Measurements from ENCODE around the gene HINT2.

HINT2 gene

DNA sequence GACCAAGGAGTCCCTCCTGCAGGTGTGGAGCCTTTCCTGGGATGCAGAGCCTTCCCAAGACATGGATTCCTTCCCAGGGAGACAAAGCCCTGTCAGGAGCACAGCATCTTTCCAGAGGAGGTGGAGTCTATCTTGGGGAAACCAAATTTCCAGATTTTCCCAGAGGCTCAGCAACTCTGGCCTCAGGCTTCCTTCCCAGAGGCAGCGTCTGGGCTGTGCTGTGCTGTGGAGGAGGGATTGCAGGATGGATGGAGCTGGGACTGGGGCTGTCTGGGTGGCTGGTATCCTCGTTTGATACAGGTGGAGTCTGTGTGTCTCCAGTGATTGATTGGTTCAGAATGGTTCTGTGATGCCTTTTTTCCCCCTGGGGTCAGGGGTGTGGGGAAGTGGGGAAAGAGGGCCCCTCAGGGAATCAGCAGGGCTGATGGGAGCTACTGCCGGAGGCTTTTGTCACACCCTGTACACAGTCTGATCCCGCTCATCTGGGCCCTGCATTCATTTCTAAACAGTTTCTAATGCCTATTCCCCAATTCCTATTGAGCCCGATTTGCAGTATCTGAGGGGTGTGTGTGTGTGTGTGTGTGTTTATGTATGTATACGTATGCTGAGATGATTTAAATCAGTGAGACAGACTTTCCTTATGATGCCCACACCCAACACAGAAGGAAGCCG lies 39.4 kb upstream of the HINT2 start:
- H4K20me1 ChIP-seq = no peaks in the 10 kb centered on the region
- no peak overlapping the region for H3K4me3 ChIP-seq
- peak overlapping the region; percentile 74 for H3K4me2 ChIP-seq
- no peaks in the 10 kb centered on the region for H3K36me3 ChIP-seq
- H3K27me3 ChIP-seq = no peaks in the 10 kb centered on the region
- no peak for TF ChIP-seq Cebpa-rat (IDR thresholded peaks at IDR 0.05)
- peak overlapping the region; percentile 32; the same call in 1 of the 2 replicates for H3K9ac ChIP-seq
- H3K4me1 ChIP-seq = peaks cover 27% of the 10 kb centered on the region
- no peaks in the 10 kb centered on the region for H3K9me3 ChIP-seq
- H3K27ac ChIP-seq = peak overlapping the region; percentile 37; the same call in 1 of the 2 replicates

DNA sequence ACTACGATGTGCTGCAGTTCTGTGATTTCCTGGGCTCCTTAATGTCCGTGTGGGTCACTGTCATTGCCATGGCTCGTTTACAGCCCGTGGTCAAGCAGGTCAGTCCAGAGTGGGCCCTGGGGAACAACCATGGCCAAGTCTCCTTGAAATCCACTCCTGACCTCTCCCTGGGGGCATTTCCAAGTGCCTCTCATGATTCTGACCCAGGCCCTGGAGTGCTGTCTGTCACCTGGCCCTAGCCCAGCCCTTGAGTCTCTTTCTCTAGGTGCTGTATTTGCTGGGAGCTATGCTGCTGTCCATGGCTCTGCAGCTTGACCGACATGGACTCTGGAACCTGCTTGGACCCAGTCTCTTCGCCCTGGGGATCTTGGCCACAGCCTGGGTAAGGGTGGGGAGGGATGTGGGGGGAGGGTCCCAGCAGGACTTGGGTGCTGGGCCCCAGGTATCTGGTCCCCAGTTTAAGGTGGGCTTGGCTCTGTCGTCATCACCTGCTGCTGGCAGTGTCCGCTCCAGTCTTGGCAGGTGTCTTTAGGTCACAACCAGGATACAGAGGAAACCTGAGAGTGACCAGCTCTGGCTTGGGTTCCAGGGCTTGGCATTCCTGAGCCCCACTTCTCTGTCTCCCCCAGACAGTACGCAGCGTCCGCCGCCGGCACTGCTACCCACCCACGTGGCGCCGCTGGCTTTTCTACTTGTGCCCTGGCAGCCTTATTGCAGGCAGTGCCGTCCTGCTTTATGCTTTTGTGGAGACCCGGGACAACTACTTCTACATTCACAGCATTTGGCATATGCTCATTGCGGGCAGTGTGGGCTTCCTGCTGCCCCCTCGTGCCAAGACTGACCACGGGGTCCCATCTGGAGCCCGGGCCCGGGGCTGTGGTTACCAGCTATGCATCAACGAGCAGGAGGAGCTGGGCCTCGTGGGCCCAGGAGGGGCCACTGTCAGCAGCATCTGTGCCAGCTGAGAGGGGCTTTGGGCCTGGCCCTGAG lies 38.3 kb upstream of the HINT2 start:
- peak overlapping the region; percentile 74 for H3K4me2 ChIP-seq
- no peaks in the 10 kb centered on the region for H3K36me3 ChIP-seq
- H3K27me3 ChIP-seq = no peaks in the 10 kb centered on the region
- no peaks in the 10 kb centered on the region for H4K20me1 ChIP-seq
- peak overlapping the region; percentile 32; the same call in 1 of the 2 replicates for H3K9ac ChIP-seq
- peaks cover 36% of the 10 kb centered on the region for H3K4me1 ChIP-seq
- peak overlapping the region; percentile 37; the same call in 1 of the 2 replicates for H3K27ac ChIP-seq
- no peak for TF ChIP-seq Cebpa-rat (IDR thresholded peaks at IDR 0.05)
- H3K4me3 ChIP-seq = no peak overlapping the region
- H3K9me3 ChIP-seq = no peaks in the 10 kb centered on the region

DNA sequence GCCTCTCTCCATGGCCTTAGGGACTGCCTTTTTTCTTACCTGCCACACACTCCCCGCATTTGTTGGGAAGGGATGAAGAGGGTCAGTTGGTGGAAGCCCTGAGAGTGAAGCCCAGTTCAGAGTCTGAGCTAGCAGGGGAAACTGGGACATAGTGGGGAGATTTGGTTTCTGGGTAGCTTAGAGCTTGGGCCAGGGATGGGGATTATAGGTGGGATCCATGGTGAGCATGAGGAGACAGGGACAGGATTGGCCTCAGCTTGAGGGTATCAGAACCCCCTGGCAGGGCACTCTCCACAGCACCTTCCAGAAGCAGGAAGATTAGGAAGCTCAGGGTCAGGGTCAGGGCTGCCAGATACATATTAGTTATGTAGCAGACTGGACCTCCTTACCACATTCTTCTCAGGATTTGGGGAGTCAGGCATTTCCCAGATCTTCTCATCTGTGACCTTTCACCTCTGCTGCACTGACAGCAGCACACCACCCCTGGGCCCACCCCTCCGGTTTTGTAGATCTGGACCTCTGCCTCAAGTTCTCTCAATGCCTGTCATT lies 37.5 kb upstream of the HINT2 start:
- Histone ChIP-seq H4K20me1 (no peaks in the 10 kb centered on the region), H3K4me1 (peaks cover 45% of the 10 kb centered on the region), H3K4me2 (peak overlapping the region; percentile 74), H3K27me3 (no peaks in the 10 kb centered on the region), H3K36me3 (peaks cover 2% of the 10 kb centered on the region; the same call in 1 of the 2 replicates), H3K4me3 (no peak overlapping the region), H3K27ac (no peak overlapping the region), H3K9me3 (no peaks in the 10 kb centered on the region), H3K9ac (no peak overlapping the region)
- TF ChIP-seq Cebpa-rat (IDR thresholded peaks at IDR 0.05) = no peak

DNA sequence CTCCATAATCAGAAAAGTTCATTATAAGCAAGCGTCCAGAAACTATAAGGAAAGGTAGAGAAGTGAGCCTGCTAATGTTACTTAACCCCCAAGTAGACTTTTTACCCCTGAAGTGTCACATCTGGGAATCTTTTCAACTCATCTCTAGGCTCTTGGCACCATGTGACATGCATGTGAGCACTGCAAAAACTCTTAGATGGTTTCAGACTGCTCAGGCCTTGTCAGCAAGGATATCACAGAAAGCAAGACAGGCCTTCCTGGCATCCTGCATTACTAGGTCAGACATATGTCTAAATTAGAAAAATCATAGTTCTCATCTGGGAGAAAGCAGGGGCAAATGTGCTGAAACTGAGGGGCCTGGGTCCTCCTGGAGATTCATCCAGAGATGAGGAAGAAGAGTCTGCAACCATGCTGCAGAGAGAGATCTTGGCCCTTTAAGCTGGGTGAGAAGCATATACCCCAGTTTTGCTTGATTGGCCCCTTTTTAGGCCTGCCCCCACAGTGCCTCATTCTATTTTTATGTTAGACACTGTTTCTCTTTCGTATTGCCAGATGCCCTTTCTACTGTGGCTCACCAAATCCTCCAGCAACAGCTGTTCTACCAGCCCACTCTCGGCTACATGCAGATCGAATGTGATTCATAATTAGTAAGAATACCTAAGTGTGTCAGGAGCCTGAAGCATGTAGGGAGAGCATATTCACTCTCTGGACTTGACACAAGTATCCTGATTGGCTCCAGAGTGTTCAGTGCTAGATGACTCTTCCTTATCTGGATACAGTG lies 33.1 kb upstream of the HINT2 start:
- no peaks in the 10 kb centered on the region for H3K27me3 ChIP-seq
- peaks cover 66% of the 10 kb centered on the region for H3K4me1 ChIP-seq
- peak overlapping the region; percentile 71 for H3K4me2 ChIP-seq
- H3K9me3 ChIP-seq = no peaks in the 10 kb centered on the region
- H3K36me3 ChIP-seq = peaks cover 5% of the 10 kb centered on the region; the same call in 1 of the 2 replicates
- no peak overlapping the region; the same call in 1 of the 2 replicates for H3K9ac ChIP-seq
- peaks cover 13% of the 10 kb centered on the region for H4K20me1 ChIP-seq
- H3K4me3 ChIP-seq = no peak overlapping the region
- H3K27ac ChIP-seq = peak overlapping the region; percentile 50
- TF ChIP-seq Cebpa-rat (IDR thresholded peaks at IDR 0.05) = no peak

GRCh38 chr9:35845824-35846771 lies 31.3 kb upstream of the HINT2 start:
- Histone ChIP-seq H3K4me1 (peaks cover 77% of the 10 kb centered on the region), H3K9me3 (no peaks in the 10 kb centered on the region), H3K4me2 (peak overlapping the region; percentile 71), H3K9ac (no peak overlapping the region), H3K27ac (0 out of 2 replicates have a peak overlapping the region, but pooled peaks have one; percentile 8), H3K27me3 (no peaks in the 10 kb centered on the region), H4K20me1 (peaks cover 13% of the 10 kb centered on the region), H3K36me3 (peaks cover 5% of the 10 kb centered on the region; the same call in 1 of the 2 replicates), H3K4me3 (no peak overlapping the region)
- TF ChIP-seq Cebpa-rat (IDR thresholded peaks at IDR 0.05) = no peak

- peaks cover 91% of the 10 kb centered on the region for H3K4me1 ChIP-seq
- no peaks in the 10 kb centered on the region for H3K27me3 ChIP-seq
- no peaks in the 10 kb centered on the region for H3K9me3 ChIP-seq
- H3K36me3 ChIP-seq = peaks cover 5% of the 10 kb centered on the region; the same call in 1 of the 2 replicates
- H3K9ac ChIP-seq = no peak overlapping the region
- peaks cover 13% of the 10 kb centered on the region for H4K20me1 ChIP-seq
- no peak overlapping the region for H3K27ac ChIP-seq
- peak overlapping the region; percentile 71 for H3K4me2 ChIP-seq
- H3K4me3 ChIP-seq = no peak overlapping the region
- no peak for TF ChIP-seq Cebpa-rat (IDR thresholded peaks at IDR 0.05)
Measured at GRCh38 chr9:35844628-35845270, 29.9 kb upstream of the HINT2 start.

- H3K27ac ChIP-seq = no peak overlapping the region
- no peaks in the 10 kb centered on the region for H3K27me3 ChIP-seq
- H3K9ac ChIP-seq = no peak overlapping the region
- H3K9me3 ChIP-seq = no peaks in the 10 kb centered on the region
- peak overlapping the region; percentile 79 for H3K4me2 ChIP-seq
- H3K36me3 ChIP-seq = peaks cover 5% of the 10 kb centered on the region; the same call in 1 of the 2 replicates
- H4K20me1 ChIP-seq = peaks cover 13% of the 10 kb centered on the region
- no peak overlapping the region for H3K4me3 ChIP-seq
- peaks cover 79% of the 10 kb centered on the region for H3K4me1 ChIP-seq
- no peak for TF ChIP-seq Cebpa-rat (IDR thresholded peaks at IDR 0.05)
Measured at GRCh38 chr9:35842795-35843194, 28.0 kb upstream of the HINT2 start.
